ENCODE data around the gene HSPA2. TPM values are rescaled to one million over a fixed set of nuclear protein-coding genes. Genes with fewer than 3 reads are reported as not detected.

Gene HSPA2
- total RNA-seq, result 5.1 TPM

DNA sequence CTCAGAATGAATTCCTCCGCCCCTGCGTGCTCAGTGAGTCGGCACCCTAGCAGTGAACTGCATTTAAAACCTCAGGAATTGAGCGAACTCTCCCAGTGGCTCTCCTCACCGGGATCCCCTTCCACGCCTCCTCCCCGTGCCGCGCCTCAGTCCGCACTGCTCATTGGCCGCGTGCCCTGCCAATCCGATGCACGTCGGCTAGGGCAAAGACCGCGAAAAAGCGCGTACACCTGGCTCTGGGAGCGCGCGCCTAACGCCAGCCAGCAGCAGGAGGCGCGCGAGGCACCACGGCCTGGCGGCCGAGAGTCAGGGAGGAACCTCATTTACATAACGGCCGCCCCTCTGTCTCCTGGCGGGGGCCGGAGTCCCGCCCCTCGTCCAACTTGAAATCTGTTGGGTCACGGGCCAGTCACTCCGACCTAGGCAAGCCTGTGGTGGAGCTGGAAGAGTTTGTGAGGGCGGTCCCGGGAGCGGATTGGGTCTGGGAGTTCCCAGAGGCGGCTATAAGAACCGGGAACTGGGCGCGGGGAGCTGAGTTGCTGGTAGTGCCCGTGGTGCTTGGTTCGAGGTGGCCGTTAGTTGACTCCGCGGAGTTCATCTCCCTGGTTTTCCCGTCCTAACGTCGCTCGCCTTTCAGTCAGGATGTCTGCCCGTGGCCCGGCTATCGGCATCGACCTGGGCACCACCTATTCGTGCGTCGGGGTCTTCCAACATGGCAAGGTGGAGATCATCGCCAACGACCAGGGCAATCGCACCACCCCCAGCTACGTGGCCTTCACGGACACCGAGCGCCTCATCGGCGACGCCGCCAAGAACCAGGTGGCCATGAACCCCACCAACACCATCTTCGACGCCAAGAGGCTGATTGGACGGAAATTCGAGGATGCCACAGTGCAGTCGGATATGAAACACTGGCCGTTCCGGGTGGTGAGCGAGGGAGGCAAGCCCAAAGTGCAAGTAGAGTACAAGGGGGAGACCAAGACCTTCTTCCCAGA, at the start of gene HSPA2:
Gene HSPA2, plus strand, starts transcription at position 534 of the 995 bp plus-strand sequence. Its CDS starts 109 bp downstream, at position 643.
- peak; percentile 85 to 98 (median 98) for DNase-seq (ENCODE audit: low read depth in 2 of 3, low spot score in 2 of 3)

DNA sequence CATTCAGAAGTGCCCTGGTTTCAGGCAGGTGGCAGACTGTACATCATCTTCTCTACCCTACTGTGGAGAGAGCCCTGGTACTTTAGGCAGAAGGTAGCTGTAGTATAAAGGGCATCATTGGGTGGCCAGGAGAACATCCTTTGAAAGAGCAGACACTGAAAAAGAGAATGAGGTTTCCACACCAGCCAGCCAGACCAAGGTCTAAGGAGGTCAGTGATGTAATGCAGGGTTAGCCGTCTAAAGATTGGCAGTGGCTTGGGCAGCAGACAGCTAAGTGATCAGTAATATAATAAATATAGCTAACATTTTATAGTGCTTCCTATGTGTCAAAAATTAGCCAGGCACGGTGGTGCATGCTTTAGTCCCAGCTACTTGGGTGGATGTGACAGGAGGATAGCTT, 48.9 kb upstream of the HSPA2 start:
- DNase-seq (ENCODE audit: low read depth in 2 of 3, low spot score in 2 of 3), result no peak

DNA sequence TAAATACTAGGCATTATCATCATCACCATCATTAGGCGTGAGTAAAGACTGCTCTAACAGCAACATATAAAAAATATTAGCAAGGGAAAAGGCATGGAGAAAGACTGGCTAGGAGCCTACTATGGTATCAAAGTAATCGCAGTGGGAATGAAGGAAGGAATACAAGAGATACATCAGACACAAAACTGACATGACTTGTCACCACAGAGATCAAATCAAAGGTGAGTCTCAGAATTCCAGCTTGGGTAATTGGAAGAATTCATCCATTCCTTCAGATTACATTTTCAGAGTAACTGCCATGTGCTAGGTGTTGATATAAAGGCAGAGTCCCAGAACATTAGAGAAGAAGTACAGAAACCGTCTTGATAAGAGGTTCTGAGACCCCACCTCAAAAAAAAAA, 47.1 kb upstream of the HSPA2 start:
- no peak for DNase-seq (ENCODE audit: low read depth in 2 of 3, low spot score in 2 of 3)

DNA sequence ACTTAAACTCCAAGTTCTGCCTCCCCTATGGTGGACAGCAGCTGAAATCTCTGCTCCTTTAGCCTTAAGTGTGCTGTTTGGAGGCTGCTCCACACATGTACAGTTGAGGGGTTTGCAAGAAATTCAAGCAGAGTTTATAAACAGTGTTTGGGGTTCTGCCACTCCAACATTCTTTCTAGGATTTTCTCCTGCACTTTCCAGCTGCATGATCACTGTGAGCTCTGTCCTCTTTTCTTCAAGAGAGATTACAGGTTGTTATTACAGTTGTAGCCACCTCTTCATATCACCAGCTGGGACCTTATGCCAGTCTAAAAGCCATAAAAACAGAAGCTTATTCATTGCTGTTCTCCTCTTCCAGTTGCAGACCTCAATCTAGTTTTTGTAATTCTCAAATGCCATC, 45.3 kb upstream of the HSPA2 start:
- no peak for DNase-seq (ENCODE audit: low read depth in 2 of 3, low spot score in 2 of 3)

GRCh38 chr14:64496764-64497163, 43.8 kb upstream of the HSPA2 start:
- DNase-seq (ENCODE audit: low read depth in 2 of 3, low spot score in 2 of 3), result no peak

DNA sequence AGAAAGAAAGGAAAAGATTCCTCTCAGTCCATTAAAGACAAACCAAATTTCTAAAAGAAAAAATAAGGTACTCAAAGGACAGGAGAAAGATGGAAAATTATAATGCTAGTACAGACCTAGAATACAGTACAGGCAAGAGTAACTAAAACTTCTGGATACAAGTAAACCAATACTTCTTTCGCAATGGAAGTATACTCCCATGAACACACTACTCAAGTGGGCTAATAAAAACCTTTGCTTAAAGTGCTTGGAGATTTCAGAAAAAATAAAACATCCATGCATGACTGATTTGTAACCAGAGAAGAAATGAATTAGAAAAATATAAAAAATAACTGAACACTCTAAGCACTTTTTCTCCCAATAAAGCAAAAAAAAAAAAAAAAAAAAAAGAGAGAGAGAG, 40.5 kb upstream of the HSPA2 start:
- DNase-seq (ENCODE audit: low read depth in 2 of 3, low spot score in 2 of 3), result no peak

DNA sequence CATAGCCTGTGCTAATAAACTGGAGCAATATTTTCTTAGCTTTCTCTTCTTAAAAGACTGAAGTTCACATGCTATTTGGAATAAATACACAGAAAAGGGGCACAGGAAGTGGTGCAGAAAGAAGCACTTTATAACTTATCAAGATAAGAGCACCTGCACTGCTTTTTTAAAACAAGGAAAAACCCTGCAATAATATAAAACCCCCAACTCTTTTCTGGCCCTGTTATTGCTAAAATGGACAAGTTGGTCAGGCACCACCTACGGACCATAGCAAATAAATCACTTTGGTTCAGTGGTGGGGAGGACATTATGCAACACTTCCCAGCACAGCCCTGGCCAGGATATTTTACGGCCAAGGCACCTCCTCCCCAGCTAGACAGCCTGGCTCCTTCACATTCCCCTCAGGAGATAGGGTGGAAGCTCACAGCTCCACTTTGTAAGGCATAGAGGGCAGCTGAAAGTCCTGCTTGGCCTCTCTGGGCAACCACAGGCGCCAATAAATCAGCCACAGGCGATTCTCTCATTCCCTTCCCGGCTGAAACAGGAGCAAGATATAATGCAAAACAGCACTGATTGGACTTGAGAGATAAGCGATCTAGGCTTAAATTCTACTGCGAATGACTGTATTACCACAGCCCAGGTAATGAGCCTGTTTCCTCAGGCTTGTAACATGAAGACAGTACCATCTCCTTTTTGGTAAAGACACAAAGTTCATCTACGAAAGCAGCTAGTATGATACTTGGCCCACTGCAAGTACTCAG, 39.0 kb upstream of the HSPA2 start:
- no peak for DNase-seq (ENCODE audit: low read depth in 2 of 3, low spot score in 2 of 3)

DNA sequence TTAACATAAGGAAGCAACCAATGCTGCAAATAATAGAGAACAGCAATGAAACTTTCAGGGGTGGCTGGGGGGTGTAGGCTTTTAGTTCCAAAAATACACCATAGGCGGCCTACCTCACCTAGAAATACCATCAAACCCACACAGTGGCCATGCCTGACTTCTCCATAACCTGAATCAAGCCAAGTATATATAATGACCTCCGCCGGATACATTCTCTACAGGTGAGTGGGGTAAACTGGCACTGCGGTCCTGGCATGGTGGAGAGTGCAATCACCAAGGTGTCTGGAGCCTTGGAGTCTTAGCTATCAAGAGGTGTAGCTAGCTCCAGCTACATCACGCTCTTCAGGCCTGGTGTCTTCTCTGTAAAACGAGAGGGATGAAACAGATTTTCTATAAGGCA, 38.1 kb upstream of the HSPA2 start:
- no peak for DNase-seq (ENCODE audit: low read depth in 2 of 3, low spot score in 2 of 3)

DNA sequence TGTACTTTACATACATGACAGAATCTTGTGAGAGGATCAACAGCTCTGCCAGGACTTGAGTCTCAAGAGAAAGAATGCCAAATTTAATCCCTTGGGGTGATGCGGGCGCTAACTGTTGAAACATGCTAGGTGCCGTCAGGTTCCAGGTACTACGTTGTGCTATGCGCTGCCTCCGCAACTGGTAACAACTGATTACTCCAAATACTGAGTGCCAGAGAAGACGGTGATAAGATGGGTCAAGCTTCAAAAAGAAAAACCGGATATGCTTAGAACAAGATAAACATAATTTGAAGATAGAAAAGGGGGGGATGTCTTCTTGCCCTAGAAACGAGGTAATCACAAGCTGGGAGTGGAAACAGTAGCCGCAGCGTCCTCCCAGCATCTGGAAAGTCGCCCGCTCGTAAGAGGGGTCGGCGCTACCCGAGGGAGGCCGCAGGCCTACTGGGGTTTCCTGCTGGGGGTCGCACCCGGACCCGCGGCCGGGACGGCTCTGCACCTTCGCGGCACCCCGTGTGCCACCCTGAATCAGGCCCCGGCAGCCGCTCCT, 37.6 kb upstream of the HSPA2 start:
- DNase-seq (ENCODE audit: low read depth in 2 of 3, low spot score in 2 of 3), result no peak

DNA sequence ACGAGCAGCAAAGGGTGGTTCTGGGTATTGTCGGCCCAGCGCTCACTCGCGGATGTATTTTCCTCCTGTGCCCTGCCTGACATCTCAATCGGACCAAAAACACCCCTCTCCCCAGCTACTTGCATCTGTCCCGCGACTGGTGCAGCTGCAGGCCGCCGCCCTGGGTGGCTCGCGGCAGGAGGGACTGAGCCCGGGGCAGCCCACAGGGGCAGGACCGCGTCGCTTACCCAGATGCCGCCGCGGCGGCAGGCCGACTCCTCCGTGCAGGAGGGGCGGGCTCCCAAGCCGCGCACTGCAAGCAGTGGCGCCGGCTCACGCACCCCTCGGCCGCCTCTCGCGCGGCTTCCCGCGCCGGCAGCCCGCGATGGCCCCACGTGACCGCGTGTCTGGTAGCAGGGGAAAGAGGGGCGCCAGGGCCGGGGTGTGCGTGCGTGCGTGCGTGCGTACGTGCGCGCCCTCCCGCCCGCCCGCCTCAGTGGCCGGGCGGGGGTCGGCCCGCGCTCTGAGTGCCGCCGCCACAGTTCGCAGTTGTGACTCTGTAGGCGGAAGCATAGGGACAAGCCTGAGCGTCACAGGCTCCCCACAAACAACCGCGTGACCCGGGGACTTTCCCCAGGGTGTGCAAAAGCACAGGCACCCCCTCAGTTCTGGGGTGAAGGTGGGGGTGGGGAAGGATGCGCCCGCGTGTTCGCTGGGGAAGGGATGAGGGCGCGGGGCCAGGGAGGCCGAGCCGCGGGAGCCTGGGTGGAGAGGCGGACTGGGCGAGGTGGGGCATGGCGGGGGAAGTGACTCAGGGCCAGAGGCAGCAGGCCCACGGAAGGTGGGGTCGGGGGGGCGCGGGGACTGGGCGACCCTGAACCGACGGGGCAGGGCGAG, 36.9 kb upstream of the HSPA2 start, which contains the start of gene ZBTB25:
Gene ZBTB25, minus strand, starts transcription at position 405 of the 876 bp plus-strand sequence. CDS start 13,305 bp downstream, outside the sequence.
- DNase-seq (ENCODE audit: low read depth in 2 of 3, low spot score in 2 of 3), result peak; percentile 95 to 96 (median 96)

DNA sequence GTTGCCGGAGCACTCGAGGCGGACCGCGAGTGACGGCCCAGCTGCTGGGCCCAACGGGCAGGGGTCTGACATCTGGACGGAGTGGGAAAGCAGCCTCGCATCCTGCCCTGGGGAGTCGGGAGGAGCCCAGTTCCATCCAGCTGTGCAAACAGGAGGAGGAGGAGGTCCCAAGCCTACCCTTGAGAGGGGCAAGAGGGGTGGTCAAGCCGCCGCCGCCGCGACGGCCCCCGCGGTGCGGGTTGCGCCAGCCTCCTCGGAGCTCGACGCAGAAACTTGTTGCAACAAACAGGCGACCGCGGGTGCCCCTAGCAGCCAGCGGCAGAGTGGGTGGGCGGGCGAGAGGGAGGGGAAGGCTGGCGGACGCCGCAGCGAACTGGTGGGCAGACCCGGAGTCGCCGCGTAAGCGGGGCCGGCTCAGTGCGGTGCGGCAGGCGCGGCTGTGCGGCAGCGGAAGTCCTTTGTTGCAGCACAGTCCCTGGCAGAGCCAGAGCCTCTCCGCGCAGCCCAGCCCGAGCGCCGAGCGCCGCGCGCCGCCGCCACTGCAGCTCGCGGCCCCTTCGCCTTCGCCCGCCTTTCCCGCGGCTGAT, 36.1 kb upstream of the HSPA2 start, which contains the start of gene ZBTB1:
Gene ZBTB1, plus strand, starts transcription at position 461 of the 587 bp plus-strand sequence. CDS start 16,735 bp downstream, outside the sequence.
- peak; percentile 59 to 90 (median 84) for DNase-seq (ENCODE audit: low read depth in 2 of 3, low spot score in 2 of 3)

DNA sequence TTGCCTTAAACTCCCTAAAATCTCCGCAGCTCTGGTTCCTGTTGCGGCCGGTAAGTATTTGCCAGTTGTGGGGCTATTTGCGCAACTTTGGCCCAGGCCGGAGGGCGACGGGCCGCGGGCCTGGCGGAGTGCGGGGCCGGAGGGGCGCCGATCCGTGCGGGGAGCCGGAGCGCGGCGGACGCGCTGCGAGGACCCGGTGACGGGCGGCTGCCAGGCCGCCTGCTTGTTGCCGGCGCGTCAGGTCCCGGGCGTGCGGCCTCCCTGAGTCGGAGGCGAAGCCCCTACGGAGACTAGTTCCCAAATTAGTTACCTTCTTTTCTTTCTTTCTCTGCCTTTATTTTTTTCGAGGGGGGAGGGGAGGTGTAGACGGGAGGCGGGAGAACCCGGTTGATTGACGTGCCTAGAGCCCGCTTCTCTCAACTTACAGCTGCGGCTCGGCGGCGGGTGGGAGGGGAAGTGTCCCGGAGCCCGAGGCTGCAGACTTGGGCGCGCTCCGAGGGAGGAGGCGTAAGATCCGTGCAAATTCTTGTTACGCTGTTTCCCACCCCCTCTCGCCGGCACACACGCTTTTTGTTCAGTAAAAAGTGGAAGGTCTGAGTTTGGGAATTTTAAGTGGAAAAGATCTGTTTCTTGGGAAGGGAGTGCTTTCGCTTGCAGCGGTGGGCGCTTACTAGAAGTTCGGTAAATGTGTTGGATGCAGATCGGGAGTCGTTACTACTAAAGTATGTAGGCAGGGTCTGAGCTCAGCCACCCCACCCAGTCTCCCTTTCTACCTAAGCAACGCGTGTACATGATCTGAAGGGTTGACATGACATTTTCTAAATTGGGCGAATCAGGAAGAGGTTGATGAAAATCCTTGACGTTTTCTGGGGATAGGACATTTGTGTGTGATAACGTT, 35.4 kb upstream of the HSPA2 start:
- DNase-seq (ENCODE audit: low read depth in 2 of 3, low spot score in 2 of 3), result peak; percentile 64 to 91 (median 80)

- no peak for DNase-seq (ENCODE audit: low read depth in 2 of 3, low spot score in 2 of 3)
Observed at GRCh38 chr14:64506721-64507120, 33.8 kb upstream of the HSPA2 start.

DNA sequence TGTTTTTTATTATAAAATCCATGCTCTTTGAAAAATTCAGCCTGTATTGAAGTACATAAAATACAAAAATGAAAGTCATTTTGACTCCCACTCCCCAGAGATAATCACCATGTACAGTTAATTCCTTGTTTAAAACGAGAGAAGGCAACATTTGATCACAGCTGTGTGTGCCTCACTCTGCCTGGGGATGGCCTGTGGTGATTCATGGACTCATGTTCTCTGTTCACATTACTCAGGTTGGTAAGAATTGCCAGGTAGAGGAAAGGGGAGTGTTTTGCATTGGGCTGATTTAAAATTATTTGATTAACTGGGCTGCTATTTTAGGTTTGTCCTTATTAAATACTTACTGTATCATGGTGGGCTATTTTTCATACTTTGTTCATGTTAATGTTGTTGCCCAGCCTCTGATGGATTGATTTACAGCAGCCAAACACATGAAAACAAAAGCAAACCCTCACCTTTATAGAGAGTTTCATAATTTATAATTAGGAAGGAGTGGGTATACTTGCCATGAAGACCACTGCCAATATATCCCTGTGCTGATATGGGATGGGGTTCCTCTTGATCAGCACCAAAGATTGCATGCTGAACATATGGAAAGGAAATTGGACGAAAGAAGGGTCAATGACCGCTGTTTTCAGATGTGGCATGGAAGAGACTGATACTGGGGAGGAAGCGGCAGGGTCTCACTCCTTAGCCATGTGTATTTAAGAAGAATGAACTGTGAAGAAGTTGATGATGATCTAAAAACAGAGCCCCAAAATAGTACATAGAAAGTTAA, 33.0 kb upstream of the HSPA2 start:
- no peak for DNase-seq (ENCODE audit: low read depth in 2 of 3, low spot score in 2 of 3)

GRCh38 chr14:64508215-64508776, 32.2 kb upstream of the HSPA2 start:
- DNase-seq (ENCODE audit: low read depth in 2 of 3, low spot score in 2 of 3), result peak in 1 of 3 donors; percentile 49

DNA sequence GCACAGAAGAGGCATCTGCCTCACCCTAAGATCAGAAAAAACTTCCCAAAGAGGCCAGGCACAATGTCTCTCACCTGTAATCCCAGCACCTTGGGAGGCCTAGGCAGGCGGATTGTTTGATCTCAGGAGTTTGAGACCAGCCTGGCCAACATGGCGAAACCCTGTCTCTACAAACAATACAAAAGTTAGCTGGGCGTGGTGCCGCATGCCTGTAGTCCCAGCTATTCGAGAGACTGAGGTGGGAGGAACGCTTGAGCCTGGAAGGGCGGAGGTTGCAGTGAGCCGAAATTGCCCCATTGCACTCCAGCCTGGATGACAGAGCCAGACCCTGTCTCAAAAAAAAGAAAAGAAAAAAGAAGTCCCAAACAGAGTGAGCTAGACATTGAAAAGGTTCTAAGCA, 31.5 kb upstream of the HSPA2 start:
- no peak for DNase-seq (ENCODE audit: low read depth in 2 of 3, low spot score in 2 of 3)

Data from hematopoietic multipotent progenitor cell (in vitro differentiated cells).